OCI-LY3 (cell line): ENCODE data around the gene PPP2R5C.
"Not testable (repeated sequence)": the region's sequence is repeated elsewhere in the genome, so short reads cannot be mapped to it uniquely, and the experiment has no call there.

Source experiments
- H2AFZ ChIP-seq: fragments of 200-600, 300-600 bp; shearing (Covaris generic); 2 replicates; pipeline ENCODE4 v1.6.0; 2014; ENCODE audit warnings: antibody characterized with exemption, low read depth, low read length
- H3K27ac ChIP-seq: fragments of 200-600, 300-600 bp; sonication (generic); 2 replicates; pipeline ENCODE4 v1.5.1; 2014; ENCODE audit warnings: mild to moderate bottlenecking, low read length, moderate library complexity, mixed read lengths
- H3K27me3 ChIP-seq: fragments of 200-600, 300-600 bp; sonication (generic); 2 replicates; pipeline ENCODE4 v1.6.1; 2014; ENCODE audit warnings: low read depth, low read length, mixed read lengths
- H3K36me3 ChIP-seq: fragments of 200-600, 300-600 bp; sonication (generic); replicated peaks from 2 replicates; pipeline ENCODE3; 2014; ENCODE audit warnings: low read depth, low read length, mixed read lengths
- H3K4me1 ChIP-seq: fragments of 300-600, 200-600 bp; sonication (generic); 2 replicates; pipeline ENCODE4 v1.6.1; 2014; ENCODE audit warnings: low read length, mixed read lengths
- H3K4me2 ChIP-seq: fragments of 200-600, 300-600 bp; sonication (generic); 2 replicates; pipeline ENCODE4 v1.6.1; 2014; ENCODE audit warnings: low read length, mixed read lengths
- H3K4me3 ChIP-seq: fragments of 300-600, 200-600 bp; sonication (generic); 2 replicates; pipeline ENCODE4 v1.5.1; 2014; ENCODE audit warnings: antibody characterized with exemption, mild to moderate bottlenecking, low read length, moderate library complexity
- H3K79me2 ChIP-seq: fragments of 300-600, 200-600 bp; shearing (Covaris generic); 2 replicates; pipeline ENCODE4 v1.6.1; 2014; ENCODE audit warnings: mild to moderate bottlenecking, low read length, mixed read lengths
- H3K9ac ChIP-seq: fragments of 300-600, 200-600 bp; shearing (Covaris generic); 2 replicates; pipeline ENCODE4 v1.6.0; 2014; ENCODE audit warnings: mild to moderate bottlenecking, low read length, moderate library complexity
- H3K9me3 ChIP-seq: fragments of 200-600, 300-600 bp; shearing (Covaris generic); 2 replicates; pipeline ENCODE4 v1.6.1; 2014; ENCODE audit warnings: low read length, mixed read lengths; ENCODE audit not compliant: insufficient read depth
- H4K20me1 ChIP-seq: fragments of 200-600, 300-600 bp; sonication (generic); 2 replicates; pipeline ENCODE4 v1.6.1; 2016; ENCODE audit warnings: low read length, mixed read lengths; ENCODE audit not compliant: insufficient read depth
- EZH2phosphoT487 ChIP-seq: fragments of 200-600 bp; shearing (Covaris generic); IDR thresholded peaks from 2 replicates; pipeline ENCODE4 v1.6.1; 2018; ENCODE audit warnings: antibody characterized with exemption, mixed run types, low read depth
- TF ChIP-seq, protein P1 (sequence below): fragments of 200-600, 300-600 bp; sonication (generic); IDR thresholded peaks from 2 replicates; pipeline ENCODE4 v1.5.1; 2014; ENCODE audit warnings: antibody characterized with exemption, low read length, low read depth

Gene PPP2R5C

DNA sequence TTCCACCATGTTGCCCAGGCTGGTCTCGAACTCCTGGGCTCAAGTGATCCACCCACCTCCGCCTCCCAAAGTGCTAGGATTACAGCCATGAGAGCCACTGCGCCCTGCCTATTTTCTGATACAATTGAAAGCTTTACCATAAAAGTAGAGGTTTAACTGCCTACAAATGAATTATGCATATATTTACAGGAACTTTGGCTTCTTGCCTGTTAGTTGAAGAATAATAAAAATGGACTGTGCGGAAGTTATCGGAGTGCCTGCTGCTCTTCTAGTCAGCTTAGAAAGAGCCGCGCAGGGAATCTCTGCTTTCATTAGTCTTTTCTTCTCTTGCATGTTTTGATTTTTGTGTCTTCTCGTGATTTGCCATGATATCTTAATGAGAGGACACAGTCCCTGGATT, 34.5 kb downstream of the PPP2R5C start:
- Histone ChIP-seq H3K4me2 (no peak overlapping the region), H4K20me1 (no peaks in the 10 kb centered on the region), H3K4me3 (no peak overlapping the region), H3K79me2 (no peaks in the 10 kb centered on the region), H2AFZ (no peak overlapping the region), H3K27me3 (no peaks in the 10 kb centered on the region), H3K9me3 (0 out of 2 replicates have a peak, but pooled peaks cover 3% of the 10 kb centered on the region), H3K36me3 (no peaks in the 10 kb centered on the region), H3K27ac (no peak overlapping the region), H3K9ac (no peak overlapping the region), H3K4me1 (peaks cover 10% of the 10 kb centered on the region)
- no peak for TF ChIP-seq EZH2phosphoT487
- TF ChIP-seq, protein P1, sequence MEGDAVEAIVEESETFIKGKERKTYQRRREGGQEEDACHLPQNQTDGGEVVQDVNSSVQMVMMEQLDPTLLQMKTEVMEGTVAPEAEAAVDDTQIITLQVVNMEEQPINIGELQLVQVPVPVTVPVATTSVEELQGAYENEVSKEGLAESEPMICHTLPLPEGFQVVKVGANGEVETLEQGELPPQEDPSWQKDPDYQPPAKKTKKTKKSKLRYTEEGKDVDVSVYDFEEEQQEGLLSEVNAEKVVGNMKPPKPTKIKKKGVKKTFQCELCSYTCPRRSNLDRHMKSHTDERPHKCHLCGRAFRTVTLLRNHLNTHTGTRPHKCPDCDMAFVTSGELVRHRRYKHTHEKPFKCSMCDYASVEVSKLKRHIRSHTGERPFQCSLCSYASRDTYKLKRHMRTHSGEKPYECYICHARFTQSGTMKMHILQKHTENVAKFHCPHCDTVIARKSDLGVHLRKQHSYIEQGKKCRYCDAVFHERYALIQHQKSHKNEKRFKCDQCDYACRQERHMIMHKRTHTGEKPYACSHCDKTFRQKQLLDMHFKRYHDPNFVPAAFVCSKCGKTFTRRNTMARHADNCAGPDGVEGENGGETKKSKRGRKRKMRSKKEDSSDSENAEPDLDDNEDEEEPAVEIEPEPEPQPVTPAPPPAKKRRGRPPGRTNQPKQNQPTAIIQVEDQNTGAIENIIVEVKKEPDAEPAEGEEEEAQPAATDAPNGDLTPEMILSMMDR: no peak

DNA sequence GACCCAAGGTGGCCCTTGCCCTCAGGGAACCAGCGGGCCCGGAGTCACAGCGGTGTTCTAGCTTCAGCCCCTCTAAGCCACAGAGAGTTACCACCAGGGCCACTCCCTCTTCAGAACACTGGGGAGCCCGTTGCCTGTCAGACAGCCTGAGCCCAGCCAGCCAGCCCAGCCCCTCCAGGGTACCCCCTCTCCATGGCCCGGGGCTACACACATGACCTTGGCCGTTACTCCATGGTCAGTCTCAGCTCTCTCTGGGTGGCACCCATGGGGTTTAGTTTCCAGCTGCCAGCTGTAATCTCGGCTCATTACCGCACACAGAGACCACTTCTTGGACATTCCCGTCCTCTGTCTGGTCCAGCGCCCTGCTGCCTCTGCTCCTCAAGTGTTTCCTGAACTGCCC, 35.0 kb downstream of the PPP2R5C start:
- Histone ChIP-seq H3K36me3 (no peaks in the 10 kb centered on the region), H3K9ac (no peak overlapping the region), H3K27me3 (no peaks in the 10 kb centered on the region), H3K27ac (no peak overlapping the region), H3K9me3 (0 out of 2 replicates have a peak, but pooled peaks cover 3% of the 10 kb centered on the region), H4K20me1 (no peaks in the 10 kb centered on the region), H2AFZ (no peak overlapping the region), H3K4me1 (peaks cover 10% of the 10 kb centered on the region), H3K4me2 (no peak overlapping the region), H3K4me3 (no peak overlapping the region), H3K79me2 (no peaks in the 10 kb centered on the region)
- TF ChIP-seq EZH2phosphoT487: no peak
- TF ChIP-seq, protein P1: no peak

DNA sequence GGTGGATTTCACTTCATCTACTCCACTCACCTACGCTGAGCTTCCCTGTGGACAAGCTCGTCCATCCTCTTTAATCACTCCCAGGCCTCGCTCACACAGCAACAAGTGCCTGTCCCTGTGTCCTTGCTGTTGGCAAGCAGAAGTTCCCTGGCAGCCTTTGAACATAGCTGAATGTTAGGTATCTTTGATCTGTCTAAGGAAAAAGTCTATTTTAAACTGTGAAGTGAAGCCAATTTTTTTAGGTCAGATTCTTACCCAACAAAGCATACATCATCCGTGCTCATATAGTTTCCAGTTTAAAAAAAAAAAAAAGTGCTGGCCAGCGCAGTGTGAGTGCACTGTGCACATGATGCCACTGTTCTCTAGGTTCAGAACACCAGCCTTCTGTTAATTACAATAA, 36.3 kb downstream of the PPP2R5C start:
- Histone ChIP-seq H3K4me1 (no peaks in the 10 kb centered on the region), H3K79me2 (no peaks in the 10 kb centered on the region), H3K36me3 (no peaks in the 10 kb centered on the region), H3K4me2 (no peak overlapping the region), H2AFZ (no peak overlapping the region), H4K20me1 (no peaks in the 10 kb centered on the region), H3K9me3 (0 out of 2 replicates have a peak, but pooled peaks cover 3% of the 10 kb centered on the region), H3K27ac (no peak overlapping the region), H3K4me3 (no peak overlapping the region), H3K9ac (no peak overlapping the region), H3K27me3 (no peaks in the 10 kb centered on the region)
- TF ChIP-seq, protein P1: no peak
- no peak for TF ChIP-seq EZH2phosphoT487

DNA sequence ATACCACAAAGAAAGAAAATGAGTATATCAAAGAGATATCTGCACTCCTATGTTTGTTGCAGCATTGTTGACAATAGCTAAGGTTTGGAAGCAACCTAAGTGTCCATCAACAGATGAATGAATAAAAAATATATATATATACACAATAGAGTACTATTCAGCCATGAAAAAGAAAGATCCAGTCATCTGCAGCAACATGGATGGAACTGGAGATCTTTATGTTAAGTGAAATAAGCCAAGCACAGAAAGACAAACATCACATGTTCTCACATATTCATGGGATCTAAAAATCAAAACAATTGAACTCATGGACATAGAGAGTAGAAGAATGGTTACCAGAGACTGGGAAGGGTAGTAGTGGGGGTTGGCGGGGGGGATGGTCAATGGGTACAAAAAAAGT, 42.9 kb downstream of the PPP2R5C start:
- not testable (repeated sequence) for H4K20me1 ChIP-seq, H3K27me3 ChIP-seq, H2AFZ ChIP-seq

DNA sequence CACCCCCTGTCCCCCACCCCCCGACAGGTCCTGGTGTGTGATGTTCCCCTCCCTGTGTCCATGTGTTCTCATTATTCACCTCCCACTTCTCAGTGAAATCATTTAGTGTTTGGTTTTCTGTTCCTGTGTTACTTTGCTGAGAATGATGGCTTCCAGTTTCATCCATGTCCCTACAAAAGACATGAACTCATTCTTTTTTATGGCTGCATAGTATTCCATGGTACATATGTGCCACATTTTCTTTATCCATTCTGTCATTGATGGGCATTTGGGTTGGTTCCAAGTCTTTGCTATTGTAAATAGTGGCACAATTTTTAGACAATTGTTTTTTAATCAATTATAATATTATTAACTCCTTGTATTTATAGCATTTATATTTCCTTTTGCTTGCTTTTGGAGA, 44.7 kb downstream of the PPP2R5C start:
- H3K9me3 ChIP-seq, H3K9ac ChIP-seq, H2AFZ ChIP-seq, H4K20me1 ChIP-seq, H3K4me3 ChIP-seq, H3K36me3 ChIP-seq, H3K4me2 ChIP-seq, H3K27me3 ChIP-seq, H3K27ac ChIP-seq: not testable (repeated sequence)
- Histone ChIP-seq H3K4me1 (peaks cover 18% of the 10 kb centered on the region), H3K79me2 (peaks cover 11% of the 10 kb centered on the region)

More for the DNA sequence above, 42.9 kb downstream of the PPP2R5C start:
- H3K4me1 ChIP-seq: peaks cover 13% of the 10 kb centered on the region
- not testable (repeated sequence) for H3K9ac ChIP-seq, H3K27ac ChIP-seq, H3K9me3 ChIP-seq, H3K36me3 ChIP-seq, H3K79me2 ChIP-seq, H3K4me2 ChIP-seq, H3K4me3 ChIP-seq
